Suprapubic skin (tissue), 4 donors: Measurements from ENCODE around the gene MYZAP. TPM values are rescaled to one million over a fixed set of nuclear protein-coding genes. Genes with fewer than 3 reads are reported as not detected.

Experiments used
- DNase-seq, 2 donors: peaks; one replicate each; pipeline ENCODE4 v3.0.0-alpha.2; 2019; ENCODE audit warnings: low spot score in 2 of 2
- H3K27ac ChIP-seq: fragments of 200-600 bp; sonication (generic); one replicate; pipeline ENCODE4 v1.5.1; 2019
- H3K27me3 ChIP-seq: fragments of 200-600 bp; sonication (generic); one replicate; pipeline ENCODE4 v1.5.1; 2019
- H3K36me3 ChIP-seq: fragments of 200-600 bp; sonication (generic); one replicate; pipeline ENCODE4 v1.5.1; 2019
- H3K4me1 ChIP-seq: fragments of 200-600 bp; sonication (generic); one replicate; pipeline ENCODE4 v1.5.1; 2019
- H3K4me3 ChIP-seq: fragments of 200-600 bp; sonication (generic); one replicate; pipeline ENCODE4 v1.5.1; 2019; ENCODE audit warnings: mild to moderate bottlenecking
- H3K9me3 ChIP-seq: fragments of 200-600 bp; sonication (generic); one replicate; pipeline ENCODE4 v1.5.1; 2019
- CTCF ChIP-seq, 2 donors: fragments of 200-600 bp in 1 of 2; fragments of 450-650 bp in 1 of 2; sonication (generic) in 1 of 2; IDR thresholded peaks; one replicate each; pipeline ENCODE4 v1.5.1; 2016 to 2019; ENCODE audit warnings: antibody characterized with exemption in 2 of 2, mild to moderate bottlenecking in 1 of 2, moderate library complexity in 1 of 2
- EP300 ChIP-seq: sonication (generic); formaldehyde crosslinking; IDR thresholded peaks from one replicate; pipeline ENCODE4 v1.6.1; 2017; ENCODE audit warnings: antibody characterized with exemption
- POLR2A ChIP-seq, 2 donors: fragments of 450-650 bp; IDR thresholded peaks; one replicate each; pipeline ENCODE4 v1.6.1; 2017; ENCODE audit warnings: antibody characterized with exemption in 2 of 2, mild to moderate bottlenecking in 2 of 2, moderate library complexity in 2 of 2
- POLR2AphosphoS5 ChIP-seq, 3 donors: sonication (generic); formaldehyde crosslinking; IDR thresholded peaks; one replicate each; pipeline ENCODE4 v1.6.1; 2017; ENCODE audit warnings: antibody characterized with exemption in 3 of 3
- WGBS: methylation state at CpG from one replicate; pipeline ENCODE4 v1.1.5; 2018; 5-methylcytosine and 5-hydroxymethylcytosine counted together
- total RNA-seq, 4 donors: library from RNA; depleted of rRNA; stranded (reverse); fragments of >200 nt; gene quantifications; one replicate each; pipeline ENCODE4 v1.1.0, GENCODE V29; 2016

Gene MYZAP
- total RNA-seq, 4 donors from 2014 or later, result 8.6 to 14.9 (median 11.6) TPM

- Histone ChIP-seq H3K9me3 (no peaks in the 10 kb centered on the region), H3K27ac (no peak overlapping the region), H3K4me3 (no peak overlapping the region), H3K4me1 (no peaks in the 10 kb centered on the region), H3K36me3 (no peaks in the 10 kb centered on the region), H3K27me3 (no peaks in the 10 kb centered on the region)
- DNase-seq, result no peak
- WGBS, result 96% methylated on average over 4 of the region's 4 CpGs
- no peak for TF ChIP-seq CTCF (IDR thresholded peaks at IDR 0.05)
- no peak for TF ChIP-seq POLR2AphosphoS5 (IDR thresholded peaks at IDR 0.05)
- no peak for TF ChIP-seq EP300
- TF ChIP-seq POLR2A (IDR thresholded peaks at IDR 0.05), result no peak
These were observed 18.6 kb upstream of the MYZAP start for GRCh38 chr15:57573151-57573550.

GRCh38 chr15:57575363-57575762 lies 16.3 kb upstream of the MYZAP start:
- no peak for DNase-seq
- H3K9me3 ChIP-seq, result no peaks in the 10 kb centered on the region
- no peaks in the 10 kb centered on the region for H3K36me3 ChIP-seq
- H3K4me3 ChIP-seq, result no peak overlapping the region
- no peaks in the 10 kb centered on the region for H3K4me1 ChIP-seq
- WGBS, result 76% methylated on average over 5 of the region's 5 CpGs
- H3K27ac ChIP-seq, result no peak overlapping the region
- H3K27me3 ChIP-seq, result no peaks in the 10 kb centered on the region
- TF ChIP-seq CTCF (IDR thresholded peaks at IDR 0.05) (no peak), POLR2A (IDR thresholded peaks at IDR 0.05) (no peak)

GRCh38 chr15:57578288-57578900 lies 13.3 kb upstream of the MYZAP start:
- Histone ChIP-seq H3K36me3 (no peaks in the 10 kb centered on the region), H3K9me3 (peaks cover 3% of the 10 kb centered on the region)
- WGBS, result 60% methylated on average over 6 of the region's 6 CpGs

GRCh38 chr15:57580428-57580827 lies 11.3 kb upstream of the MYZAP start:
- no peaks in the 10 kb centered on the region for H3K4me1 ChIP-seq
- H3K27ac ChIP-seq, result no peak overlapping the region
- peaks cover 4% of the 10 kb centered on the region for H3K27me3 ChIP-seq
- no peaks in the 10 kb centered on the region for H3K36me3 ChIP-seq
- DNase-seq, result no peak
- TF ChIP-seq CTCF (IDR thresholded peaks at IDR 0.05) (no peak), POLR2A (IDR thresholded peaks at IDR 0.05) (no peak), POLR2AphosphoS5 (IDR thresholded peaks at IDR 0.05) (no peak), EP300 (no peak)
- no peak overlapping the region for H3K4me3 ChIP-seq
- H3K9me3 ChIP-seq, result peaks cover 8% of the 10 kb centered on the region
- WGBS, result 90% methylated on average over 8 of the region's 8 CpGs

More at GRCh38 chr15:57578288-57578900, 13.3 kb upstream of the MYZAP start:
- Histone ChIP-seq H3K27me3 (peaks cover 4% of the 10 kb centered on the region), H3K4me1 (no peaks in the 10 kb centered on the region), H3K4me3 (no peak overlapping the region), H3K27ac (no peak overlapping the region)
- TF ChIP-seq POLR2AphosphoS5 (IDR thresholded peaks at IDR 0.05) (no peak), CTCF (IDR thresholded peaks at IDR 0.05) (no peak), POLR2A (IDR thresholded peaks at IDR 0.05) (no peak), EP300 (no peak)
- DNase-seq, result no peak

GRCh38 chr15:57580866-57581265 lies 10.8 kb upstream of the MYZAP start:
- H3K4me1 ChIP-seq, result no peaks in the 10 kb centered on the region
- peaks cover 4% of the 10 kb centered on the region for H3K27me3 ChIP-seq
- H3K9me3 ChIP-seq, result peaks cover 8% of the 10 kb centered on the region
- no peak for DNase-seq
- TF ChIP-seq POLR2A (IDR thresholded peaks at IDR 0.05) (no peak), EP300 (no peak), POLR2AphosphoS5 (IDR thresholded peaks at IDR 0.05) (no peak), CTCF (IDR thresholded peaks at IDR 0.05) (no peak)
- no peak overlapping the region for H3K4me3 ChIP-seq
- WGBS, result 85% methylated on average over 5 of the region's 5 CpGs
- no peak overlapping the region for H3K27ac ChIP-seq
- no peaks in the 10 kb centered on the region for H3K36me3 ChIP-seq
